Measurements from ENCODE around the gene ASAP3. TPM values are rescaled to one million over a fixed set of nuclear protein-coding genes. Genes with fewer than 3 reads are reported as not detected.

ASAP3 gene
- total RNA-seq, 1 donor from 2014 or later = 3.9 TPM

DNA sequence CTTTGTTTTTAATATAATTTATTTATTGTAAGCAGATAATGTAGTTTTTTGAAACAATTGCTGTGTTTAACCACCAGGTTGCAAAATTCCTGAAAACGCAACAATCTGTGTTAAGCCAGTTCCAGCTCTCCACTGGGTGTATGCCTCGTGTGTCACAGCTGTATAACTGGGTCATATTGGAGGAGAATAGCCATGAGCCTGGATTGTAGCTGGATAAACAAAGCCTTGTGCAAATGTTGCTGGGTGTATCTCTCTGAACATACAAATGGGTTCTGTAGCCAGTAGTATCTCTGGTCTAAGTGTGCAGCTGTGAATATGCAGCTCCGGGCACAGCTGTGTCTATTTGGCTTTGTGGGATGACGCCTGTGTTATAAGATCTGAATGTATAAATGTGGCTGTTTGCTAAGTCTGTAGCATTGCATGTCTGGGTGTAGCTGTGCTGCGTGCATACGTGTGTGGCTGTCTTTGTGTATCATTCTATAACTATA lies 62.2 kb downstream of the ASAP3 start:
- no peak overlapping the region for H3K4me3 Mint-ChIP-seq
- no peak for DNase-seq (ENCODE audit: low spot score)
- H2AFZ ChIP-seq (replicated peaks) = no peak overlapping the region
- H3K9me3 Mint-ChIP-seq = no peaks in the 10 kb centered on the region
- no peaks in the 10 kb centered on the region for H3K9me3 ChIP-seq (ENCODE audit: low read depth)
- no peak overlapping the region for H3K9ac ChIP-seq
- H3K4me1 ChIP-seq = peaks cover 26% of the 10 kb centered on the region
- no peaks in the 10 kb centered on the region for H3K36me3 ChIP-seq
- H3K36me3 Mint-ChIP-seq = peaks cover 13% of the 10 kb centered on the region
- H3K4me3 ChIP-seq = no peak overlapping the region
- peaks cover 28% of the 10 kb centered on the region for H3K27me3 Mint-ChIP-seq (ENCODE audit: insufficient read depth, low read depth)
- no peaks in the 10 kb centered on the region for H3K79me2 ChIP-seq (ENCODE audit: low read depth)
- H3K27ac Mint-ChIP-seq = no peak overlapping the region
- H3F3A ChIP-seq (ENCODE audit: low read depth) = peaks cover 18% of the 10 kb centered on the region
- peaks cover 21% of the 10 kb centered on the region for H4K20me1 ChIP-seq (ENCODE audit: low read depth)
- H3K27me3 ChIP-seq = peaks cover 100% of the 10 kb centered on the region
- H3K4me1 Mint-ChIP-seq = peaks cover 33% of the 10 kb centered on the region
- no peak overlapping the region for H3K27ac ChIP-seq
- H3K4me2 ChIP-seq = no peak overlapping the region
- TF ChIP-seq, protein P1, sequence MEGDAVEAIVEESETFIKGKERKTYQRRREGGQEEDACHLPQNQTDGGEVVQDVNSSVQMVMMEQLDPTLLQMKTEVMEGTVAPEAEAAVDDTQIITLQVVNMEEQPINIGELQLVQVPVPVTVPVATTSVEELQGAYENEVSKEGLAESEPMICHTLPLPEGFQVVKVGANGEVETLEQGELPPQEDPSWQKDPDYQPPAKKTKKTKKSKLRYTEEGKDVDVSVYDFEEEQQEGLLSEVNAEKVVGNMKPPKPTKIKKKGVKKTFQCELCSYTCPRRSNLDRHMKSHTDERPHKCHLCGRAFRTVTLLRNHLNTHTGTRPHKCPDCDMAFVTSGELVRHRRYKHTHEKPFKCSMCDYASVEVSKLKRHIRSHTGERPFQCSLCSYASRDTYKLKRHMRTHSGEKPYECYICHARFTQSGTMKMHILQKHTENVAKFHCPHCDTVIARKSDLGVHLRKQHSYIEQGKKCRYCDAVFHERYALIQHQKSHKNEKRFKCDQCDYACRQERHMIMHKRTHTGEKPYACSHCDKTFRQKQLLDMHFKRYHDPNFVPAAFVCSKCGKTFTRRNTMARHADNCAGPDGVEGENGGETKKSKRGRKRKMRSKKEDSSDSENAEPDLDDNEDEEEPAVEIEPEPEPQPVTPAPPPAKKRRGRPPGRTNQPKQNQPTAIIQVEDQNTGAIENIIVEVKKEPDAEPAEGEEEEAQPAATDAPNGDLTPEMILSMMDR (IDR thresholded peaks at IDR 0.05) = no peak
- no peak for TF ChIP-seq EZH2 (IDR thresholded peaks at IDR 0.05)
- TF ChIP-seq EZH2phosphoT487 (IDR thresholded peaks at IDR 0.05) = no peak

DNA sequence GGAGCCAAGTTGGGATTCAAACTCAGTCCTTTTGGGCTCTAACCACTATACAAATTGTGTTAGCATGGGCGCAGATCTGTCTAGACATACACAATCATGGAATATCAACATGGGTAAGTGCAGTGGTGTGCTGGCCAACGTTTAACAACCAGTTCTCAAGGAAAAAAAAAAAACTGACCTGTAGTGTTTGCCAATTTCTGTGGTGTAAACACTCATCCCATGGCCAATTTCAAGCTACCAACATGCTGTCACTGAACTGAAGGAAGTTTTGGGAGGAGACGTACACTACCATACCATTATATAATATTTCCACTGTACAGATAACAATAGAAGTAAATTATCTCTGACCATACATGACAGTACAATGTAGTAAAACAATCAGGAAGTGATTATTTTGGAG lies 62.6 kb downstream of the ASAP3 start:
- H3K27ac Mint-ChIP-seq = no peak overlapping the region
- DNase-seq (ENCODE audit: low spot score) = no peak
- H2AFZ ChIP-seq (replicated peaks) = no peak overlapping the region
- peaks cover 33% of the 10 kb centered on the region for H3K4me1 Mint-ChIP-seq
- peaks cover 21% of the 10 kb centered on the region for H4K20me1 ChIP-seq (ENCODE audit: low read depth)
- no peaks in the 10 kb centered on the region for H3K79me2 ChIP-seq (ENCODE audit: low read depth)
- H3K27ac ChIP-seq = no peak overlapping the region
- no peaks in the 10 kb centered on the region for H3K36me3 ChIP-seq
- H3K9ac ChIP-seq = no peak overlapping the region
- H3K4me1 ChIP-seq = peaks cover 26% of the 10 kb centered on the region
- H3K9me3 Mint-ChIP-seq = no peaks in the 10 kb centered on the region
- peaks cover 8% of the 10 kb centered on the region for H3K36me3 Mint-ChIP-seq
- H3K9me3 ChIP-seq (ENCODE audit: low read depth) = no peaks in the 10 kb centered on the region
- H3K27me3 ChIP-seq = peaks cover 100% of the 10 kb centered on the region
- H3K4me3 Mint-ChIP-seq = no peak overlapping the region
- H3K27me3 Mint-ChIP-seq (ENCODE audit: insufficient read depth, low read depth) = peaks cover 26% of the 10 kb centered on the region
- H3K4me2 ChIP-seq = no peak overlapping the region
- no peak overlapping the region for H3K4me3 ChIP-seq
- no peak for TF ChIP-seq EZH2phosphoT487 (IDR thresholded peaks at IDR 0.05)
- TF ChIP-seq, protein P1 (IDR thresholded peaks at IDR 0.05) = no peak
- TF ChIP-seq EZH2 (IDR thresholded peaks at IDR 0.05) = no peak
- H3F3A ChIP-seq (ENCODE audit: low read depth) = peaks cover 18% of the 10 kb centered on the region

DNA sequence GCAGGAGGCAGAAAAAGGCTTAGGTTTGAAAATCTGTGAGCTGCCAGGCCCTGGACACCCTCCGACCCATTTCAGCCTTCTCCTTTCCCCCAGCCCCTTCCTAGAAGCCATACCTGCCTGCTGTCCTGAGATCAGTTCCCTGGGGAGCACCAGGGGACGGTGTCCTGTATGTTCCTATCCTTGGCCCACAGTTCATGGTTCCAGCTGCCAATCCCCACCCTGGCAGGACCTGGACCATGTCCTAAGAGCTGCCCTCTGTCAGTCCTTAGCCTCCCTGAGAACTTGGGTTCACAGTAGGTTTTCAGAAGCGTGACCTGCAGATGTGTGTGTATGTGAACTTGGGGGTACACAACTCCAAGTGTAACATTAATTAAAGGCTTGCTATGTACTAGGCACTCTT lies 63.2 kb downstream of the ASAP3 start:
- H3K4me1 Mint-ChIP-seq = peaks cover 28% of the 10 kb centered on the region
- H3K9me3 Mint-ChIP-seq = no peaks in the 10 kb centered on the region
- H3K27ac ChIP-seq = no peak overlapping the region
- H3K9me3 ChIP-seq (ENCODE audit: low read depth) = no peaks in the 10 kb centered on the region
- peaks cover 2% of the 10 kb centered on the region for H3K36me3 Mint-ChIP-seq
- H3K27me3 ChIP-seq = peaks cover 100% of the 10 kb centered on the region
- H3K4me3 ChIP-seq = no peak overlapping the region
- no peak for DNase-seq (ENCODE audit: low spot score)
- H3K4me1 ChIP-seq = peaks cover 26% of the 10 kb centered on the region
- H3K27me3 Mint-ChIP-seq (ENCODE audit: insufficient read depth, low read depth) = peaks cover 22% of the 10 kb centered on the region
- peaks cover 21% of the 10 kb centered on the region for H4K20me1 ChIP-seq (ENCODE audit: low read depth)
- no peak overlapping the region for H3K9ac ChIP-seq
- no peak overlapping the region for H3K27ac Mint-ChIP-seq
- no peaks in the 10 kb centered on the region for H3K36me3 ChIP-seq
- H2AFZ ChIP-seq (replicated peaks) = no peak overlapping the region
- peaks cover 18% of the 10 kb centered on the region for H3F3A ChIP-seq (ENCODE audit: low read depth)
- H3K4me2 ChIP-seq = no peak overlapping the region
- H3K79me2 ChIP-seq (ENCODE audit: low read depth) = no peaks in the 10 kb centered on the region
- H3K4me3 Mint-ChIP-seq = no peak overlapping the region
- TF ChIP-seq, protein P1 (IDR thresholded peaks at IDR 0.05) = no peak
- TF ChIP-seq EZH2phosphoT487 (IDR thresholded peaks at IDR 0.05) = no peak
- TF ChIP-seq EZH2 (IDR thresholded peaks at IDR 0.05) = no peak

All from neural progenitor cell (in vitro differentiated cells).